Activated CD8-positive, alpha-beta memory T cell treated with anti-CD3 and anti-CD28 coated beads for 48 hours (primary cell): Measurements from ENCODE around the gene MBD3L1.

Experiments
- DNase-seq, 3 experiments: peaks; one replicate each; pipeline ENCODE4 v3.0.0-alpha.2; 2020; ENCODE audit warnings: low read depth in 2 of 3, low spot score in 2 of 3

The MBD3L1 gene

GRCh38 chr19:8832132-8833021, at the start of gene MBD3L1, which contains the start of gene ZNF558:
Gene MBD3L1, plus strand, starts transcription at chr19:8832377. Its CDS starts 10,302 bp downstream, at chr19:8842679.
Gene ZNF558, minus strand, starts transcription at chr19:8832304. Its CDS starts 9,645 bp downstream, at chr19:8822659.
- peak; percentile 97 to 99 (median 98) for DNase-seq

DNA sequence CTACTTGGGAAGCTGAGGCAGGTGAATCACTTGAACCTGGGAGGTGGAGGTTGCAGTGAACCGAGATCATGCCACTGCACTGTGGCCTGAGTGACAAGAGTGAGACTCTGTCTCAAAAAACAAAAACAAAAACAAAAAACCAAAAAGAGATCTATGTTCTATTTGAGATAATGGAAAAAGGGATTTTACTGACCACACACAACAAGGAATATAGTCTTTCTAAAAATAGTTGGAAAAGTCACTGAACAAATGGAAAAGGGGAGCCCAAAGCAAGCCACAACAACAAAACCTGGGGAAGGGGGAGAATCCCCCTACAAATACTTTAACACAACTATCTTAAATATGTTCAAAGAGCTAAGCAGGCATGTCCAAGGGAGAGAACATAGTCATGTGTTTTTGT, 37.4 kb upstream of the MBD3L1 start:
- DNase-seq = no peak

DNA sequence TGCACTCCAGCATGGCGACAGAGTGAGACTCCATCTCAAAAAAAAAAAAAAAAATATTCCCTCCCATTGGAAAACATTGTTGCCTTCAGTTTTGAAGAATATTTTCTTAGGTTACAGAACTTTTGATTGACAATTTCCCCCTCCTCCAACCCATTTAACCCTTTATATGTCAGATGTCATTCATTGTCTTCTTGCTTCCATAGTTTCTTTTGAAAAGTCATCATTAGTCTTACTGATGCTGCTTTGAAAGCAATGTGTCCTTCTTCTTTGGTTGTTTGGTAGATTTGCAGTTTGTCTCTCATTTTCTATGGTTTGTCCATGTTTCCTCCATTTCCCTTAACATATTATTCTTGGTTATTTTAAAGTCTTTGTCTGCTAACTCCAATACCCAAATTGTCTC, 25.5 kb upstream of the MBD3L1 start:
- no peak for DNase-seq

GRCh38 chr19:8811315-8812172, 20.6 kb upstream of the MBD3L1 start:
- DNase-seq = no peak

DNA sequence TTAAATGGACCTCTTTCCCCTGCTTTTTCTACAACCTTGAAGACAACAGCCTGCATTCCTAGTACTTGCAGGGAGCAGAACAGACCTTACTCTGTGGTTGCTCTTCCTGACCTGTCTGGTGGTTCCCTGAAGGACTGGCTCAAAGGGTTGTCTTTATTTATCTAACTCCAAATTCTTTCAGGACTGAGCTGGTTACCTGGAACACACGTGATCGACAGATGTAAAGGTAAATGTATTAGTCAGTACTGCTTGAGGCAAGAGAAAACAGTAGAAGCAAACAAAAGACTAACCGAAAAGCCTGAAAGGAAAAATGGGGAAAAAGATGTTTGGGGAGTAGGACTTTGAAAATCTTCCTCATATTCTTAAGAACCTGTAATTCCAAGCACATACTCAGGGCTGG, 18.0 kb upstream of the MBD3L1 start:
- no peak for DNase-seq

DNA sequence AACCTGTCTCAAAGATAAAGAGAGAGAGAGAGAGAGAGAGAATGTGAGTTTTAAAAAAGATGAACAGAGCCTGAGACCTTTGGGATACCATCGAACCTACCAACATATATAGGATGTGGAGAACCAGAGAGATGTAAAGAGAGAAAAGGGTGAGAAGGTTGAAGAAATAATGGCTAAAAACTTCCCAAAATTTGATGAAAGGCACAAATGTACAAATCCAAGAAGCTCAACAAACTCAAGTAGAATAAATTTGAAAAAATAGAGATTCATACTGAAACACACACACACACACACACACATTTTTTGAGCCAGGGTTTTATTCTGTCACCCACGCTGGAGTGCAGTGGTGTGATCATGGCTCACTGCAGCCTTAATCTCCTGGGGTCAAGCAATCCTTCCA, 16.4 kb upstream of the MBD3L1 start:
- no peak for DNase-seq

DNA sequence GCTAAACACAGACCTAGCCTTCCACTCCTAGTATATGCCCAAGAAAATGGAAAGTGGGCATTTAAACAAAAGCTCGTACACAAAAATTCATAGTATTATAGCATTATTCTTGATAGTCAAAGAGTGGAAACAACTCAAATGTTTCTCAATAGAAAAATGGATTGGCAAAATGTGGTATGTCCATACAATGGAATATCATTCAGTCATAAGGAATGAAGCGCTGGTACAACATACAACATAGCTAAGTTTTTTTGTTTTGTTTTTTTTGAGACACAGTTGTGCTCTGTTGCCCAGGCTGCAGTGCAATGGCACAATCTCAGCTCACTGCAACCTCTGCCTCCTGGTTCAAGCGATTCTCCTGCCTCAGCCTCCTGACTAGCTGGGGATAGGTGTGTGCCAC, 11.9 kb upstream of the MBD3L1 start:
- no peak for DNase-seq

- no peak for DNase-seq
These were observed 10.4 kb upstream of the MBD3L1 start for GRCh38 chr19:8821748-8822241.

DNA sequence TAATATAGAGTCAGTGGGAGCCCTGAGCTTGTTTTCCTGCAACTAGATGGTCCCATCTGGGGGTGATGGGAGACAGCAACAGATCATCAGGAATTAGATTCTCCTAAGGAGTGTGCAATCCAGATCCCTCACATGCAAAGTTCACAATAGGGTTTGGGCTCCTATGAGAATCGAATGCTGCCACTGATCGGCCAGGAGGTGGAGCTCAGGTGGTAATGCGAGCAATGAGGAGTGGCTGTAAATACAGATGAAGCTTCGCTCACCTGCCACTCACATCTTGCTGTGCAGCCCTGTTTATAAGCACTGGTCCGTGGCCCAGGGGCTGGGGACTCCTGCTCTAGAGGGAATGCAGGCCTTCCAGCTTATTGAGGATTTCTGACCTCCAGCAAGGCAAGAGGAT, 5.8 kb upstream of the MBD3L1 start:
- DNase-seq = no peak

- no peak for DNase-seq
These were observed 4.9 kb upstream of the MBD3L1 start for GRCh38 chr19:8827277-8827676.

- no peak for DNase-seq
These were observed 804 bp upstream of the MBD3L1 start for GRCh38 chr19:8831373-8831772.

DNA sequence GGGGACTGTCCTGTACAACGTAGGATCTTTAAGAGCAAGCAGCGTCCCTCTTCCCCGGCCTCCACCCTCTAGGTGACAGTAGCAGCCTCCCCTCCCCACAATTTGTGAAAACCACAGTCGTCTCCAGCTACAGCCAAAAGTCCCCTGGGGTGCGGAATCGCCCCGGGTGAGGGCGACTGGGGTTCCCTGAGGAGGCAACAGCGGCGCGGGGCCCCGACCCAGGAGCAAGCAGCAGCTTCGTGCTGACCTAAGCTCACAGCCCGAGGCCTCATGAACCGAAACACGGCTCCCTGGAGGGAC, 395 bp upstream of the MBD3L1 start:
- no peak for DNase-seq

DNA sequence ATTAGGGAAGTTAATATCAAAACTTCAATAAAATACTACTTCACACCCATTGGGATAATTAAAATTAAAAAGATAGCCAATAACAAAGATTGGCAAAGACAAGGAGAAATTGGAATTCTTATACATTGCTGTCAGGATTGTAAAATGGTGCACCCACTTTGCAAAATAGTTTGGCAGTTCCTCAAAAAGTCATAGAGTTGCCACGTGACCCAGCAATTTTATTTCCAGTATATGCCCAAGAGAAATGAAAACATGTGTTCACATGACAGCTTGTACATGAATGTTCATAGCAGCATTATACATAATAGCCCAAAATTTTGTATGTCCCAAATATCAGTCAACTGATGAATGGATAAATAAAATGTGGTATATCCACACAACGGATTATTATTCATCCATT, 3.3 kb downstream of the MBD3L1 start:
- DNase-seq = no peak

DNA sequence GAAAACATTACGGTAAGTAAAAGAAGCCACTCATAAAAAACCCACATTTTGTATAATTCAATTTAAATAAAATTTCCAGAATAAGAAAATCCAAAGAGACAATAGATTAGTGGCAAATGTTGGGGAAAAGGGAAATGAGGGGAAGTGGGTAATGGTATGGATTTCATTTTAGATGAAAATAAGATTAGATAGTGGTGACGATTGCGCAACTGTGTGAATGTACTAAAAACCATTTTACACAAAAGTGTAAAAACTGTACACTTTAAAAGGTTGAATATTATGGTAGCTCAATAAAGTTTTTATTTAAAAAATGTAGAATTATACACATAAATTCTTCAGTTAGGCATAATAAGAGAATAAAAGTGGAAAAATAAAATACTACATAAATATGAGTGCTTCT, 3.7 kb downstream of the MBD3L1 start:
- DNase-seq = no peak

- no peak for DNase-seq
These were observed 8.5 kb downstream of the MBD3L1 start for GRCh38 chr19:8840708-8841107.

DNA sequence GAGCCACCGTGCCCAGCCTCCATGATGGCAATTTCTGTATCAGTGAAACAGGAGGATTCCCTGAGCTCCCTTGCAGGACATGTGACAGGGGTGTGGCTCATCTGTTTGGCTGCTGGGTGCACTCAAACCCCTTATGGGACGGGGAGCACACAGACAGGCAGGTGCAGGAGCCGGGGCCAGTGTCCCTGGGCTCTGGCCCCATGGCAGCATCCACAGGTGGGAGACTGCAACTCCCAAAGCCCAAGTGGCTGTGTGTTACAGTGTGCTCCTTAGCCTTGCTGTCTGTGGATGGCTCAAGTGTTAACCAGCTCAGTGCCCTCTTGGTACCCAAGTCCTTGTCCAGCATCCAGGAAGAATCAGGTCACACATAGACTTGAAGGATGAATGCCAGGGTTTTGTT, 14.6 kb downstream of the MBD3L1 start:
- DNase-seq = no peak

GRCh38 chr19:8849232-8849631, 17.1 kb downstream of the MBD3L1 start:
- DNase-seq = no peak

DNA sequence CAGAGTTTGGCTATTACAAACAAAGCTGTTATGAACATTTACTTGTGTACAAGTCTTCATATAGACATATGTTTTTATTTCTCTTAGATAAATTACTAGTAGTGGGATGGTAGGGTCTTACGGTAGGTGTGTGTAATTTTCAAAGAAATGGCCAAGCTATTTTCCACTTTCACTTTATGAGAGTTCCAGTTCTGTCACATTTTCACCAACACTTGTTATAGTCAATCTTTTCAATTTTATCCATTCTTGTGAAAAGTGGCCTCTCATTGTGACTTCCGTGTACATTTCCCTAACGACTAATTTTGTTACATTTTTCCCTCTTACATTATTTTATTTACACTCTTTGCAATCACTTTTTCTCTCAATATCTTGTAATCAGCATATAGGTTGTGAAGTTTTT, 18.3 kb downstream of the MBD3L1 start:
- no peak for DNase-seq

DNA sequence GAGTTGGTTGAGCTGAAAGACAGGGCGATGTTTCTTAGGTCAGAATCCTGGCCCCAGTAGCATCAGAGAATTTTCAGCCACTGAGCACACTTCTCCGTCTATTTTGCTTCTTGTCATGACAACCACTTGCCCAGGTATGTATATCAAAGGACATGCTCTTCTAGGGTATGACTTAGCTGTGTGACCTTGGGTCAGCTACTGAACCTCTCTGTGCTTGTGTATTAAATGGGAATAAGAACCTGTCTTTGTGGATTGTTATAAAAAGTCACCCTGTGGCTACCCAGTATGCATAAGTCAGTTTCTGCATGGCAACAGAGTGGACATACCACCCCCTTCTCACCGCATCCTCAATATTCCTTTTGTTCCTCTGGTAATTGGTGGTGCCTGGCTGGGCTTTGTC, 26.1 kb downstream of the MBD3L1 start:
- DNase-seq = no peak

DNA sequence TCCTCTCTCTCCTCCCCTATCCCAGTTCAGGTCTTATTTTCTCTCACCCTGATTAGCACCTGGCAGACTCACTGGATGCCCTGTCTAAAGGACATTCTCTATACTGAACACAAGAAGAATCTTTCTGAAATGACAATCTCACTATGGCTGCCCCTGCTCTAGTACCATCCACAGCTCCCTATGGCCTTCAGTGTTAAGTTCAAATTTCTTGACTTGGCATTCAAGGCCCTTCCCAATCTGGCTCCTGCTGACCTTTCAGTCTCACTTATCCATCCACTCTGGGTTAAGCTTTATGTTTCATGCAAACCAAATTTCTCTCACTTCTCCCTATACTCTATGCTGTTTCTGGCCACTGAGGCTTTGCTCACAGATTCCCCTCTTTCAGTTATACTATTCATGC, 34.2 kb downstream of the MBD3L1 start:
- DNase-seq = no peak

- no peak for DNase-seq
These were observed 45.9 kb downstream of the MBD3L1 start for GRCh38 chr19:8877854-8878705.
